ENCODE results near the gene BPIFB1.
A peak's percentile ranks its signal among the peaks of the same experiment; 100 is the strongest.

BPIFB1 gene

GRCh38 chr20:33337119-33337518 is 54.1 kb downstream of the BPIFB1 start:
- Histone ChIP-seq H3K36me3 (ENCODE audit: control insufficient read depth, insufficient read depth, low read length) (no peaks in the 10 kb centered on the region), H3K4me3 (replicated peaks; ENCODE audit: low read depth, low read length) (no peak overlapping the region), H3K27me3 (replicated peaks; ENCODE audit: control insufficient read depth, insufficient read depth, low read length) (no peaks in the 10 kb centered on the region)
- DNase-seq (ENCODE audit: extremely low read depth, insufficient read length) = no peak
- TF ChIP-seq, protein P1, sequence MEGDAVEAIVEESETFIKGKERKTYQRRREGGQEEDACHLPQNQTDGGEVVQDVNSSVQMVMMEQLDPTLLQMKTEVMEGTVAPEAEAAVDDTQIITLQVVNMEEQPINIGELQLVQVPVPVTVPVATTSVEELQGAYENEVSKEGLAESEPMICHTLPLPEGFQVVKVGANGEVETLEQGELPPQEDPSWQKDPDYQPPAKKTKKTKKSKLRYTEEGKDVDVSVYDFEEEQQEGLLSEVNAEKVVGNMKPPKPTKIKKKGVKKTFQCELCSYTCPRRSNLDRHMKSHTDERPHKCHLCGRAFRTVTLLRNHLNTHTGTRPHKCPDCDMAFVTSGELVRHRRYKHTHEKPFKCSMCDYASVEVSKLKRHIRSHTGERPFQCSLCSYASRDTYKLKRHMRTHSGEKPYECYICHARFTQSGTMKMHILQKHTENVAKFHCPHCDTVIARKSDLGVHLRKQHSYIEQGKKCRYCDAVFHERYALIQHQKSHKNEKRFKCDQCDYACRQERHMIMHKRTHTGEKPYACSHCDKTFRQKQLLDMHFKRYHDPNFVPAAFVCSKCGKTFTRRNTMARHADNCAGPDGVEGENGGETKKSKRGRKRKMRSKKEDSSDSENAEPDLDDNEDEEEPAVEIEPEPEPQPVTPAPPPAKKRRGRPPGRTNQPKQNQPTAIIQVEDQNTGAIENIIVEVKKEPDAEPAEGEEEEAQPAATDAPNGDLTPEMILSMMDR (IDR thresholded peaks at IDR 0.05; ENCODE audit: insufficient read depth, low read length, poor library complexity, severe bottlenecking) = no peak

DNA sequence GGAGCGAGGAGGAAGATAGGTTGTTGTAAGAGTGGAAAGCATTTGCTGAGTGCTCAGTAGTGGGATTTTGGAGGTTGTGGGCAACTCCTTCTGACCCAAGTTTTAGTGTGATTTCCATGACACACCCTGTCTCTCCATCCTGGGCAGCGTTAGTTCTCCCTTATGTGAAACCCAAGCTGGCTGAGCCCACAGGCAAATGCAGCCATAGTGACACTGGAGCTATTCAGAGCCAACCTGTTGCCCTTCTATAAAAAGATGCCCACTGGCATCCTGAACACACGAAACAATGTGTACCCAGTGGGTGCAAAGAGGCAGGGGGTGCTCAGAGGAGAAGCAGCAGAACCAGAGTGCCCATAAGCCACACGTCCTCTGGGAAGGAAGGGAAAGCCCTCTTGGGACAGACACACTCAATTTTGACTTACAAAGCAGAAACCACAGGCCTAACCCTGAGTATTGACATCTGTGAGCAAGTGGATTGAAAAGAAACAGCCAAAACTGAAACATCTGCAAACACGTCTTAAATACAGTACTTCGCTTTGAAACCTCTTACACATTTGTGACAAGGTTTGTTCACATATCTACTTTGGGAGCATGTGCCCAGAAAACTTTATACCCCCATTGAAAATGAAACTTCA is 54.6 kb downstream of the BPIFB1 start:
- TF ChIP-seq, protein P1 (IDR thresholded peaks at IDR 0.05; ENCODE audit: insufficient read depth, low read length, poor library complexity, severe bottlenecking) = no peak
- Histone ChIP-seq H3K27me3 (replicated peaks; ENCODE audit: control insufficient read depth, insufficient read depth, low read length) (no peaks in the 10 kb centered on the region), H3K4me3 (replicated peaks; ENCODE audit: low read depth, low read length) (no peak overlapping the region), H3K36me3 (ENCODE audit: control insufficient read depth, insufficient read depth, low read length) (no peaks in the 10 kb centered on the region)
- peak; percentile 26 for DNase-seq (ENCODE audit: extremely low read depth, insufficient read length)

DNA sequence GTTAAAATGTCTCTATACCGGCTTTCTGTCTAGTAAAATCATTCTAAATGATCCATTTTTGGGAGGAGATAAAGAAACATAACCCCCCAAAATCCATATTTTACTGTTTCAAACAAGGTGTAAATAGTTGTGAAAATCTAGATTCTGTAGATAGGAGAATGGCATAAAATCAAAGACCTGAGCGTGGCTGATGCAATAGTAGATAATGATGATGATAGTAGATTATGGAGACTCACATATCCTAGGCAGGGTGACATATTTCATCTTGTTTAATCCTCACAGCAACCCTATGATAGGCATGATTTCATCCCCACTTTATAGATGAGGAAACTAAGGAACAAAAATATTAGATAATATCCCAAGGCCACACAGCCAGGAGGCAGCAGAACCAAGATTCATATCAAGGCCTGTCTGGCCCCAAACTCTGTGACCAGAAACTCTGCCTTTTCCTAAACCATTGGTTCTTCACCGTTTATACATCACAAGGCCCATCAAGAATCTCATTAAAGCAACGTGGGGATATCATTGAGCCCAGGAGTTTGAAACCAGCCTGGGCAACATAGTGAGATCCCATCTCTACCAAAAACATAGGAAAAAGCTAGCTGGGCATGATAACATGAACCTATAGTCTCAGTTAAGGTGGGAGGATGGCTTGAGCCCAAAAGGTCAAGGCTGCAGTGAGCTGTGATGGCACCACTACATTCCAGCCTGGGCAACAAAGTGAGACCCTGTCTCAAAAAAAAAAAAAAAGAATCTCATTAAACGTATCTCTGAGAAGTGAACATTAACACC is 55.6 kb downstream of the BPIFB1 start:
- TF ChIP-seq, protein P1 (IDR thresholded peaks at IDR 0.05; ENCODE audit: insufficient read depth, low read length, poor library complexity, severe bottlenecking) = no peak
- H3K36me3 ChIP-seq (ENCODE audit: control insufficient read depth, insufficient read depth, low read length) = no peaks in the 10 kb centered on the region
- DNase-seq (ENCODE audit: extremely low read depth, insufficient read length) = no peak
- no peaks in the 10 kb centered on the region for H3K27me3 ChIP-seq (replicated peaks; ENCODE audit: control insufficient read depth, insufficient read depth, low read length)
- H3K4me3 ChIP-seq (replicated peaks; ENCODE audit: low read depth, low read length) = no peak overlapping the region

GRCh38 chr20:33339515-33340058 is 56.6 kb downstream of the BPIFB1 start:
- no peak overlapping the region for H3K4me3 ChIP-seq (replicated peaks; ENCODE audit: low read depth, low read length)
- H3K27me3 ChIP-seq (replicated peaks; ENCODE audit: control insufficient read depth, insufficient read depth, low read length) = no peaks in the 10 kb centered on the region
- no peak for DNase-seq (ENCODE audit: extremely low read depth, insufficient read length)
- H3K36me3 ChIP-seq (ENCODE audit: control insufficient read depth, insufficient read depth, low read length) = no peaks in the 10 kb centered on the region
- TF ChIP-seq, protein P1 (IDR thresholded peaks at IDR 0.05; ENCODE audit: insufficient read depth, low read length, poor library complexity, severe bottlenecking) = no peak

GRCh38 chr20:33343521-33343920 is 60.5 kb downstream of the BPIFB1 start:
- TF ChIP-seq, protein P1 (IDR thresholded peaks at IDR 0.05; ENCODE audit: insufficient read depth, low read length, poor library complexity, severe bottlenecking) = no peak
- no peak overlapping the region for H3K4me3 ChIP-seq (replicated peaks; ENCODE audit: low read depth, low read length)
- no peak for DNase-seq (ENCODE audit: extremely low read depth, insufficient read length)
- H3K27me3 ChIP-seq (replicated peaks; ENCODE audit: control insufficient read depth, insufficient read depth, low read length) = no peaks in the 10 kb centered on the region
- no peaks in the 10 kb centered on the region for H3K36me3 ChIP-seq (ENCODE audit: control insufficient read depth, insufficient read depth, low read length)
